ENCODE measurements around the gene CKAP2. TPM values are rescaled to one million over a fixed set of nuclear protein-coding genes. Genes with fewer than 3 reads are reported as not detected.
"Not testable (repeated sequence)": the region's sequence is repeated elsewhere in the genome, so short reads cannot be mapped to it uniquely, and the experiment has no call there.

The CKAP2 gene
- total RNA-seq, 4 donors from 2014 or later, result 9.8 to 38.0 (median 13.7) TPM

DNA sequence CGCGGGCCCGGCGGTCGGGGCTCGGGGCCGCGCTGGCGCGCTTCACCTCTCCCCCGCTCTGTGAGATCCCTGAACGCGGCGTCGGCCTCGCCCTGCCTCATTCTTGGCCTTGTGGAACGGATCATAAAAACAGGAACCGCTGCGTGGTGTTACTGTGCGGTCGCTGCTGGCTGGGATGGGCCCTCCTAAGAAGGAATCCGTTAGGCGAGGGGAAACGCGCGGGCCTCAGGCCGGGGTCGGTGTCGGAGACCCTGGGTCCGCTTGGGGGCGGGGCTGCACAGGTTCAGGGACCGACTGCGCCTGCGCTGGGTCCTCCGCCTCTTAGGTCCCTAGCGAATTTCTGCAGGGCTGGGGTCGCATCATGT is 381 bp downstream of the CKAP2 start:
- peak overlapping the region; percentile 91 to 98 (median 94) for H3K27ac ChIP-seq

GRCh38 chr13:52459668-52460067 is 4.4 kb downstream of the CKAP2 start:
- Histone ChIP-seq H3K36me3 (peaks cover 0 to 28% (median 0%) of the 10 kb centered on the region in 3 donors), H3K27me3 (no peaks in the 10 kb centered on the region), H3K27ac (no peak overlapping the region), H3K9me3 (no peaks in the 10 kb centered on the region), H3K4me3 (no peak overlapping the region), H3K4me1 (peaks cover 0 to 13% (median 0%) of the 10 kb centered on the region in 4 donors)
- TF ChIP-seq, protein P1, sequence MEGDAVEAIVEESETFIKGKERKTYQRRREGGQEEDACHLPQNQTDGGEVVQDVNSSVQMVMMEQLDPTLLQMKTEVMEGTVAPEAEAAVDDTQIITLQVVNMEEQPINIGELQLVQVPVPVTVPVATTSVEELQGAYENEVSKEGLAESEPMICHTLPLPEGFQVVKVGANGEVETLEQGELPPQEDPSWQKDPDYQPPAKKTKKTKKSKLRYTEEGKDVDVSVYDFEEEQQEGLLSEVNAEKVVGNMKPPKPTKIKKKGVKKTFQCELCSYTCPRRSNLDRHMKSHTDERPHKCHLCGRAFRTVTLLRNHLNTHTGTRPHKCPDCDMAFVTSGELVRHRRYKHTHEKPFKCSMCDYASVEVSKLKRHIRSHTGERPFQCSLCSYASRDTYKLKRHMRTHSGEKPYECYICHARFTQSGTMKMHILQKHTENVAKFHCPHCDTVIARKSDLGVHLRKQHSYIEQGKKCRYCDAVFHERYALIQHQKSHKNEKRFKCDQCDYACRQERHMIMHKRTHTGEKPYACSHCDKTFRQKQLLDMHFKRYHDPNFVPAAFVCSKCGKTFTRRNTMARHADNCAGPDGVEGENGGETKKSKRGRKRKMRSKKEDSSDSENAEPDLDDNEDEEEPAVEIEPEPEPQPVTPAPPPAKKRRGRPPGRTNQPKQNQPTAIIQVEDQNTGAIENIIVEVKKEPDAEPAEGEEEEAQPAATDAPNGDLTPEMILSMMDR (IDR thresholded peaks at IDR 0.05), result no peak
- TF ChIP-seq POLR2A (IDR thresholded peaks at IDR 0.05), result no peak
- DNase-seq, result no peak

More for the DNA sequence above, 381 bp downstream of the CKAP2 start:
- peak; percentile 84 to 87 (median 85) for DNase-seq
- Histone ChIP-seq H3K4me1 (peaks cover 0 to 23% (median 3%) of the 10 kb centered on the region in 4 donors), H3K4me3 (peak overlapping the region; percentile 62 to 96 (median 73)), H3K9me3 (no peaks in the 10 kb centered on the region), H3K27me3 (no peaks in the 10 kb centered on the region), H3K36me3 (no peaks in the 10 kb centered on the region)
- TF ChIP-seq POLR2A (IDR thresholded peaks at IDR 0.05), result no peak
- TF ChIP-seq, protein P1 (IDR thresholded peaks at IDR 0.05), result no peak

DNA sequence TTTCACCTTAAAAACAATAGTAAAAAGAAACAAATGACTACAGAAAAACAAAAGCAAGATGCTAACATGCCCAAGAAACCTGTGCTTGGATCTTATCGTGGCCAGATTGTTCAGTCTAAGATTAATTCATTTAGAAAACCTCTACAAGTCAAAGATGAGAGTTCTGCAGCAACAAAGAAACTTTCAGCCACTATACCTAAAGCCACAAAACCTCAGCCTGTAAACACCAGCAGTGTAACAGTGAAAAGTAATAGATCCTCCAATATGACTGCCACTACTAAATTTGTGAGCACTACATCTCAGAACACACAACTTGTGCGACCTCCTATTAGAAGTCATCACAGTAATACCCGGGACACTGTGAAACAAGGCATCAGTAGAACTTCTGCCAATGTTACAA is 6.0 kb downstream of the CKAP2 start:
- H3K4me1 ChIP-seq, result peaks cover 0 to 11% (median 0%) of the 10 kb centered on the region in 4 donors
- no peak for DNase-seq
- no peaks in the 10 kb centered on the region for H3K9me3 ChIP-seq
- H3K27me3 ChIP-seq, result no peaks in the 10 kb centered on the region
- H3K36me3 ChIP-seq, result peaks cover 0 to 41% (median 0%) of the 10 kb centered on the region in 3 donors
- H3K27ac ChIP-seq, result no peak overlapping the region
- H3K4me3 ChIP-seq, result no peak overlapping the region
- TF ChIP-seq POLR2A (IDR thresholded peaks at IDR 0.05), result no peak
- TF ChIP-seq, protein P1 (IDR thresholded peaks at IDR 0.05), result no peak

GRCh38 chr13:52463526-52463925 is 8.2 kb downstream of the CKAP2 start:
- no peaks in the 10 kb centered on the region for H3K9me3 ChIP-seq
- DNase-seq, result no peak
- TF ChIP-seq, protein P1 (IDR thresholded peaks at IDR 0.05), result no peak
- no peak for TF ChIP-seq POLR2A (IDR thresholded peaks at IDR 0.05)
- H3K4me1 ChIP-seq, result no peaks in the 10 kb centered on the region
- H3K27me3 ChIP-seq, result no peaks in the 10 kb centered on the region
- H3K27ac ChIP-seq, result no peak overlapping the region
- H3K4me3 ChIP-seq, result no peak overlapping the region
- peaks cover 0 to 50% (median 0%) of the 10 kb centered on the region in 3 donors for H3K36me3 ChIP-seq

DNA sequence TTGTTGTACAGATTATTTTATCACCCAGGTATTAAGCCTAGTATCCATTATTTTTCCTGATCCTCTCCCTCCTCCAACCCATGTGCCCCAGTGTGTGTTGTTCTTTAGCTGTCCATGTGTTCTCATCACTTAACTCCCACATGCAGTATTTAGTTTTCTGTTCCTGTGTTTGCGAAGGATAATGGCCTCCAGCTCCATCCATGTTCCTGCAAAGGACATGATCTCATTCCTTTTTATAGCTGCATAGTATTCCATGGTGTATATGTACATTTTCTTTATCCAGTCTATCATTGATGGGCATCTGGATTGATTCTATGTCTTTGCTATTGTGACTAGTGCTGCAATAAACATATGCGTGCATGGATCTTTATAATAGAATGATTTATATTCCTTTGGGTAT is 13.2 kb downstream of the CKAP2 start:
- H3K27ac ChIP-seq, DNase-seq, H3K27me3 ChIP-seq, H3K4me3 ChIP-seq, H3K9me3 ChIP-seq, H3K4me1 ChIP-seq: not testable (repeated sequence)
- peaks cover 0 to 46% (median 0%) of the 10 kb centered on the region in 3 donors for H3K36me3 ChIP-seq

GRCh38 chr13:52480677-52481428 is 25.6 kb downstream of the CKAP2 start:
- H3K4me3 ChIP-seq, H3K27me3 ChIP-seq, H3K36me3 ChIP-seq, H3K27ac ChIP-seq, H3K9me3 ChIP-seq, DNase-seq, H3K4me1 ChIP-seq: not testable (repeated sequence)

- not testable (repeated sequence) for H3K27me3 ChIP-seq, H3K27ac ChIP-seq, H3K9me3 ChIP-seq, H3K4me3 ChIP-seq, DNase-seq, H3K36me3 ChIP-seq, H3K4me1 ChIP-seq
Measured at GRCh38 chr13:52487078-52487477, 31.8 kb downstream of the CKAP2 start.

DNA sequence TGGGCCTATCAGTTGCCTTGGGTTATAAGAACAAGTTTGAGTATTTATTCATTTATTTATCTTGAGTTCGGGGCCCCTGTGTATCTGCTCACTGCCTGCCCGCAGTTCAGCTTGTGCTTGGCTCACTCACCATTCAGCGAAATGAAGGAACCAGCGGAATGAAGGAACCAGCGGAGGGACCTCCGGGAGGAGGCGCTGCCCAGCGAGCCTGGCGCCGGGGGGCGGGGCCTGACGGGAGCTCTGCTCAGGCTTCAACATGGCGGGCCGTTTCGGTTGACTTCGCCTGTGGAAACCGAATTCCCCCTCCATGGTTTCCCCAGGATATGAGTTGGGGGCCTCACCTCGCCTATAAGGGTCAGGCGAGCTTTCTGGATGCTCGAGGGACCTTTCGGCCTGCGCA is 33.5 kb downstream of the CKAP2 start:
- H3K27me3 ChIP-seq, H3K9me3 ChIP-seq, H3K4me1 ChIP-seq, H3K4me3 ChIP-seq, DNase-seq, H3K27ac ChIP-seq, H3K36me3 ChIP-seq: not testable (repeated sequence)

GRCh38 chr13:52491015-52491414 is 35.7 kb downstream of the CKAP2 start:
- H3K4me1 ChIP-seq, H3K4me3 ChIP-seq, H3K36me3 ChIP-seq, H3K27ac ChIP-seq, H3K27me3 ChIP-seq, DNase-seq, H3K9me3 ChIP-seq: not testable (repeated sequence)

DNA sequence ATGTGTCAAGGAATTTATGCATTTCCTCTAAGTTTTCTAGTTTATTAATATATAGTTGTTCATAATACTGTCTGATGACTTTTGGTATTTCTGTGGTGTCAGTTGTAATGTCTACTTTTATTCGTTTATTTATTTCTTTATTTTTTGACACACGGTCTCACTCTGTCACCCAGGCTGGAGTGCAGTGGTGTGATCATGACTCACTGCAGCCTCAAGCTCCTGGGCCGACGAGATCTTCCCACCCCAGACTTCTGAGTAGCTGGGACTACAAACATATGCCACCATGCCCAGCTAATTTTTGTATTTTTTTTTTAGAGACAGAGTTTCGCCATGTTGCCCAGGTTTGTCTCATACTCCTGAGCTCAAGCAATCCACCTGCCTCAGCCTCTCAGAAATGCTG is 39.0 kb downstream of the CKAP2 start:
- H3K9me3 ChIP-seq, H3K4me3 ChIP-seq, H3K36me3 ChIP-seq, H3K4me1 ChIP-seq, H3K27ac ChIP-seq, DNase-seq, H3K27me3 ChIP-seq: not testable (repeated sequence)

DNA sequence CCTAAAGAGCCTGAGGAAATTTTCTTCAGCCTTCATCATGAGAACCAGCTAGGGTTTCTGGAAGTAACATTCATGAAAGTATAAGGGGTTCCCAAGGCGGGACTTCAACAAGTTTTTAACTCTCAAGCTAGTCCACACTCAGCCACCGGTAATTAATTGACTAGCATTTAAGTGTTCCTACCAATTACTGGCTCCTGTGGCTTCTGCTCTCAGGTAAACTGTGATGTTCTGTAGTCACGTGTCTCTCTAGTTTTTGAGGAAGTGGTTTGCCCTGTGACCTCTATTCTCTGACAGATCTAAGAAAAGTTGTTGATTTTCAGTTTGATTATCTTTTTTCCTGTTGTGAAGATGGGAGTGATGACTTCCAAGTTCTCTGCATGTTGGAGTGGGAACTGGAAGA is 42.7 kb downstream of the CKAP2 start:
- H3K36me3 ChIP-seq, DNase-seq, H3K4me1 ChIP-seq, H3K27ac ChIP-seq, H3K9me3 ChIP-seq, H3K4me3 ChIP-seq, H3K27me3 ChIP-seq: not testable (repeated sequence)

All from Peyer's patch (tissue), 4 donors.